ENCODE measurements around the gene FADS6. TPM values are rescaled to one million over a fixed set of nuclear protein-coding genes. Genes with fewer than 3 reads are reported as not detected.

Gene FADS6
- total RNA-seq, 1 experiment from 2014 or later = not detected

DNA sequence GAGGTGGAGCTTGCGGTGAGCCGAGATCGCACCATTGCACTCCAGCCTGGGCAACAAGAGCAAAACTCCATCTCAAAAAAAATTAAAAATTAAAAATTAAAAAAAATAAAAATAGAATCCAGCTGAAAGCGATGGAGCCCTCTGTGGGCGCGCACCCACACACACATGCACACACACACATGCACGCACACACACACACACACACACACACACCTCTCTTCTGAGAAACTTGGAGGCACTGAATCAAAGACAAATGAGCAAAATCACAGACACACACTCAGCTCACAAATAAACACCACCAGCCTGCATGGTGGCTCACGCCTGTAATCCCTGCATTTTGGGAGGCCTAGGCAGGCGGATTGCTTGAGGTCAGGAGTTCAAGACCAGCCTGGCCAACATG lies 9.6 kb upstream of the FADS6 start:
- no TSS peak for BruUV-seq (replicated peaks)
- DNase-seq (ENCODE audit: low read depth, low spot score) (no peak), ATAC-seq (no peak)
- intact Hi-C loops (cut with micrococcal nuclease; ENCODE audit: unreplicated experiment) = no loop called here
- H3K27ac ChIP-seq (ENCODE audit: low read length) = no peak overlapping the region
- TF ChIP-seq, protein P1, sequence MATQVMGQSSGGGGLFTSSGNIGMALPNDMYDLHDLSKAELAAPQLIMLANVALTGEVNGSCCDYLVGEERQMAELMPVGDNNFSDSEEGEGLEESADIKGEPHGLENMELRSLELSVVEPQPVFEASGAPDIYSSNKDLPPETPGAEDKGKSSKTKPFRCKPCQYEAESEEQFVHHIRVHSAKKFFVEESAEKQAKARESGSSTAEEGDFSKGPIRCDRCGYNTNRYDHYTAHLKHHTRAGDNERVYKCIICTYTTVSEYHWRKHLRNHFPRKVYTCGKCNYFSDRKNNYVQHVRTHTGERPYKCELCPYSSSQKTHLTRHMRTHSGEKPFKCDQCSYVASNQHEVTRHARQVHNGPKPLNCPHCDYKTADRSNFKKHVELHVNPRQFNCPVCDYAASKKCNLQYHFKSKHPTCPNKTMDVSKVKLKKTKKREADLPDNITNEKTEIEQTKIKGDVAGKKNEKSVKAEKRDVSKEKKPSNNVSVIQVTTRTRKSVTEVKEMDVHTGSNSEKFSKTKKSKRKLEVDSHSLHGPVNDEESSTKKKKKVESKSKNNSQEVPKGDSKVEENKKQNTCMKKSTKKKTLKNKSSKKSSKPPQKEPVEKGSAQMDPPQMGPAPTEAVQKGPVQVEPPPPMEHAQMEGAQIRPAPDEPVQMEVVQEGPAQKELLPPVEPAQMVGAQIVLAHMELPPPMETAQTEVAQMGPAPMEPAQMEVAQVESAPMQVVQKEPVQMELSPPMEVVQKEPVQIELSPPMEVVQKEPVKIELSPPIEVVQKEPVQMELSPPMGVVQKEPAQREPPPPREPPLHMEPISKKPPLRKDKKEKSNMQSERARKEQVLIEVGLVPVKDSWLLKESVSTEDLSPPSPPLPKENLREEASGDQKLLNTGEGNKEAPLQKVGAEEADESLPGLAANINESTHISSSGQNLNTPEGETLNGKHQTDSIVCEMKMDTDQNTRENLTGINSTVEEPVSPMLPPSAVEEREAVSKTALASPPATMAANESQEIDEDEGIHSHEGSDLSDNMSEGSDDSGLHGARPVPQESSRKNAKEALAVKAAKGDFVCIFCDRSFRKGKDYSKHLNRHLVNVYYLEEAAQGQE (IDR thresholded peaks at IDR 0.05; ENCODE audit: insufficient read depth in 1 of 2, low read depth in 2 of 2, low read length in 1 of 2) = no peak
- no peak for TF ChIP-seq TCF7L2 (IDR thresholded peaks at IDR 0.05; ENCODE audit: low read depth, low read length)
- no peak for TF ChIP-seq POLR2AphosphoS5 (IDR thresholded peaks at IDR 0.05; ENCODE audit: low read depth, low read length)
- no peak for TF ChIP-seq SIN3A (IDR thresholded peaks at IDR 0.05; ENCODE audit: borderline replicate concordance, insufficient read depth, low read depth, low read length)
- TF ChIP-seq, protein P2, sequence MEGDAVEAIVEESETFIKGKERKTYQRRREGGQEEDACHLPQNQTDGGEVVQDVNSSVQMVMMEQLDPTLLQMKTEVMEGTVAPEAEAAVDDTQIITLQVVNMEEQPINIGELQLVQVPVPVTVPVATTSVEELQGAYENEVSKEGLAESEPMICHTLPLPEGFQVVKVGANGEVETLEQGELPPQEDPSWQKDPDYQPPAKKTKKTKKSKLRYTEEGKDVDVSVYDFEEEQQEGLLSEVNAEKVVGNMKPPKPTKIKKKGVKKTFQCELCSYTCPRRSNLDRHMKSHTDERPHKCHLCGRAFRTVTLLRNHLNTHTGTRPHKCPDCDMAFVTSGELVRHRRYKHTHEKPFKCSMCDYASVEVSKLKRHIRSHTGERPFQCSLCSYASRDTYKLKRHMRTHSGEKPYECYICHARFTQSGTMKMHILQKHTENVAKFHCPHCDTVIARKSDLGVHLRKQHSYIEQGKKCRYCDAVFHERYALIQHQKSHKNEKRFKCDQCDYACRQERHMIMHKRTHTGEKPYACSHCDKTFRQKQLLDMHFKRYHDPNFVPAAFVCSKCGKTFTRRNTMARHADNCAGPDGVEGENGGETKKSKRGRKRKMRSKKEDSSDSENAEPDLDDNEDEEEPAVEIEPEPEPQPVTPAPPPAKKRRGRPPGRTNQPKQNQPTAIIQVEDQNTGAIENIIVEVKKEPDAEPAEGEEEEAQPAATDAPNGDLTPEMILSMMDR (IDR thresholded peaks at IDR 0.05) = no peak
- in situ Hi-C loops (cut with HindIII; ENCODE audit: low pct_unique_long_range_greater_than_20kb, low sequenced_read_pairs) = no loop called here
- ChIA-PET POLR2A (no interaction called here), CTCF (no interaction called here)
- H3K27me3 ChIP-seq (ENCODE audit: control insufficient read depth, insufficient read depth, low read length) = no peaks in the 10 kb centered on the region
- H3K9me3 ChIP-seq (ENCODE audit: control insufficient read depth, insufficient read depth, low read depth, low read length) = no peaks in the 10 kb centered on the region
- no peak overlapping the region for H3K4me3 ChIP-seq (ENCODE audit: low read depth in 2 of 2, low read length in 2 of 2)
- no peaks in the 10 kb centered on the region for H3K36me3 ChIP-seq (ENCODE audit: control insufficient read depth, insufficient read depth, low read length)
- H3K4me1 ChIP-seq (ENCODE audit: control insufficient read depth, insufficient read depth, low read length) = no peaks in the 10 kb centered on the region

DNA sequence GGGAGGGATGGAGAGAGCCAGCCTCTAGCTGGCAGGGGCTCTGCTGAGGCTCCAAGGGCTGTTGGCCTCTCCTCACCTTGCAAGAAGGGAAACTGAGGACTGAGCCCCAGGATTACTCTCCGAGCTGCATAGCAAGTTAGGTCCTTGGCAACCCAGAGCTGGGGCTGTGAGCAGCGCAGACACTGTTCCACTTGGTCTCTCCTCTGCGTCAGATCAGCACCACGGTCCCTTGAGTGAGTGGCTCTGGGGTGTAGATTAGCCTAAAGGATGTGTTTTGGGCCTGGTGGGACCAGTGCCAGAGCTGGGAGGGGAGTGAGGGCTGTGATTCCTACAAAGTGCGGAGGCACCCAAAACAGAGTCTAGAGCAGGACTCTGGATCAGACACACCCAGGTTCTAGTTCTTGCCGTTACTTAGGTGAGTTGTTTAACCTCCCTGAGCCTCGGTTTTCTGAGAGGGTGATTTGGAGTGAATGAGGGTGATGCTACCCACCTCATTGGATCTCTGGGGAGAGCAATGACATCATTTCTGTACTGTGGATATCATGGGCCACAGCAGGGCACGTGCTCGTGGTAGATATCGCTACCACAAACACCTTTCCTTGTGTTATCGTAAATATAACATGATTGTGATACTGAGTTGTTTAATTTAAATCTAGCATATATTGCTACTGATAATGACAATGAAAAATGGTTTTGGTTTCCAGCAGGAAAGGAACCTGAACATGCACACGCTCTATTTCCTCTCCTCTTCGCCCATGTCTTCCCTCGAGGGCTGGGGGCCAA lies 8.1 kb upstream of the FADS6 start:
- Histone ChIP-seq H3K27me3 (ENCODE audit: control insufficient read depth, insufficient read depth, low read length) (no peaks in the 10 kb centered on the region), H3K27ac (ENCODE audit: low read length) (no peak overlapping the region), H3K9me3 (ENCODE audit: control insufficient read depth, insufficient read depth, low read depth, low read length) (no peaks in the 10 kb centered on the region), H3K4me1 (ENCODE audit: control insufficient read depth, insufficient read depth, low read length) (no peaks in the 10 kb centered on the region), H3K4me3 (ENCODE audit: low read depth in 2 of 2, low read length in 2 of 2) (no peak overlapping the region), H3K36me3 (ENCODE audit: control insufficient read depth, insufficient read depth, low read length) (no peaks in the 10 kb centered on the region)
- BruUV-seq (replicated peaks) = no TSS peak
- ChIA-PET POLR2A (interaction anchor here (0.6 kb wide), 2 partner anchors 32 to 119 kb away, joined by 3 to 9 read pairs; no protein-coding TSS in a partner anchor), CTCF (interaction anchor here (0.6 kb wide), 1 partner anchor 36 kb away, joined by 5 read pairs; no protein-coding TSS in a partner anchor)
- intact Hi-C loops (cut with micrococcal nuclease; ENCODE audit: unreplicated experiment) = no loop called here
- no peak for DNase-seq (ENCODE audit: low read depth, low spot score)
- in situ Hi-C loops (cut with HindIII; ENCODE audit: low pct_unique_long_range_greater_than_20kb, low sequenced_read_pairs) = no loop called here
- ATAC-seq = peak; percentile 39; the same call in 1 of the 2 replicates
- TF ChIP-seq TCF7L2 (IDR thresholded peaks at IDR 0.05; ENCODE audit: low read depth, low read length) (no peak), POLR2AphosphoS5 (IDR thresholded peaks at IDR 0.05; ENCODE audit: low read depth, low read length) (no peak), SIN3A (IDR thresholded peaks at IDR 0.05; ENCODE audit: borderline replicate concordance, insufficient read depth, low read depth, low read length) (no peak)
- TF ChIP-seq, protein P1 (IDR thresholded peaks at IDR 0.05; ENCODE audit: insufficient read depth in 1 of 2, low read depth in 2 of 2, low read length in 1 of 2) = no peak
- TF ChIP-seq, protein P2 (IDR thresholded peaks at IDR 0.05) = no peak

Data from Panc1 (cell line).